Loucy (cell line): Measurements from ENCODE around the gene TK1.

Experiments
- H2AFZ ChIP-seq: fragments of 200-600 bp; sonication (generic); 2 replicates; pipeline ENCODE4 v1.6.0; 2016; ENCODE audit warnings: antibody characterized with exemption, mild to moderate bottlenecking, low read length, moderate library complexity
- H3F3A ChIP-seq: fragments of 200-600 bp; 2 replicates; pipeline ENCODE4 v1.6.0; 2016; ENCODE audit warnings: antibody characterized with exemption, low read depth, mild to moderate bottlenecking
- H3K27me3 ChIP-seq: fragments of 200-600 bp; sonication (generic); 2 replicates; pipeline ENCODE4 v1.6.1; 2014; ENCODE audit warnings: low read length, mild to moderate bottlenecking; ENCODE audit not compliant: insufficient read depth, poor library complexity, severe bottlenecking
- H3K36me3 ChIP-seq: fragments of 200-600 bp; sonication (generic); 2 replicates; pipeline ENCODE4 v1.6.1; 2016; ENCODE audit warnings: low read length; ENCODE audit not compliant: insufficient read depth
- H3K4me1 ChIP-seq: fragments of 200-600 bp; sonication (generic); 2 replicates; pipeline ENCODE4 v1.5.1; 2014; ENCODE audit warnings: low read length, mild to moderate bottlenecking; ENCODE audit not compliant: insufficient read depth, poor library complexity, severe bottlenecking
- H3K4me2 ChIP-seq: fragments of 200-600 bp; sonication (generic); 2 replicates; pipeline ENCODE4 v1.6.0; 2014; ENCODE audit warnings: antibody characterized with exemption, low read length, low read depth, mild to moderate bottlenecking; ENCODE audit not compliant: poor library complexity, severe bottlenecking
- H3K4me3 ChIP-seq: fragments of 200-600 bp; sonication (generic); 2 replicates; pipeline ENCODE4 v1.5.1; 2014; ENCODE audit warnings: low read length, mild to moderate bottlenecking, mixed read lengths; ENCODE audit not compliant: poor library complexity, severe bottlenecking
- H3K79me2 ChIP-seq: fragments of 200-600 bp; sonication (generic); 2 replicates; pipeline ENCODE4 v1.6.1; 2014; ENCODE audit warnings: low read length; ENCODE audit not compliant: insufficient read depth
- H3K9ac ChIP-seq: fragments of 200-600 bp; sonication (generic); 2 replicates; pipeline ENCODE4 v1.6.0; 2014; ENCODE audit warnings: mild to moderate bottlenecking, low read depth, low read length, moderate library complexity; ENCODE audit not compliant: poor library complexity, severe bottlenecking
- H3K9me2 ChIP-seq: fragments of 200-600 bp; sonication (generic); replicated peaks from 2 replicates; pipeline ENCODE4 v1.6.1; 2016; ENCODE audit warnings: low read depth, low read length, mixed read lengths
- H3K9me3 ChIP-seq: fragments of 200-600 bp; sonication (generic); 2 replicates; pipeline ENCODE4 v1.6.1; 2014; ENCODE audit warnings: mild to moderate bottlenecking, antibody characterized with exemption, low read length, low read depth; ENCODE audit not compliant: insufficient read depth
- H4K20me1 ChIP-seq: fragments of 200-600 bp; sonication (generic); 2 replicates; pipeline ENCODE4 v1.6.0; 2014; ENCODE audit warnings: antibody characterized with exemption, low read length, mild to moderate bottlenecking; ENCODE audit not compliant: insufficient read depth, poor library complexity, severe bottlenecking
- CTCF ChIP-seq: fragments of 200-600 bp; sonication (generic); conservative IDR thresholded peaks from 2 replicates; pipeline ENCODE4 v1.5.1; 2014; ENCODE audit warnings: mild to moderate bottlenecking, antibody characterized with exemption, low read length
- EZH2phosphoT487 ChIP-seq: fragments of 200-600 bp; IDR thresholded peaks from 2 replicates; pipeline ENCODE4 v1.6.1; 2018; ENCODE audit warnings: antibody characterized with exemption, mild to moderate bottlenecking, moderate library complexity, borderline replicate concordance

TK1 gene

DNA sequence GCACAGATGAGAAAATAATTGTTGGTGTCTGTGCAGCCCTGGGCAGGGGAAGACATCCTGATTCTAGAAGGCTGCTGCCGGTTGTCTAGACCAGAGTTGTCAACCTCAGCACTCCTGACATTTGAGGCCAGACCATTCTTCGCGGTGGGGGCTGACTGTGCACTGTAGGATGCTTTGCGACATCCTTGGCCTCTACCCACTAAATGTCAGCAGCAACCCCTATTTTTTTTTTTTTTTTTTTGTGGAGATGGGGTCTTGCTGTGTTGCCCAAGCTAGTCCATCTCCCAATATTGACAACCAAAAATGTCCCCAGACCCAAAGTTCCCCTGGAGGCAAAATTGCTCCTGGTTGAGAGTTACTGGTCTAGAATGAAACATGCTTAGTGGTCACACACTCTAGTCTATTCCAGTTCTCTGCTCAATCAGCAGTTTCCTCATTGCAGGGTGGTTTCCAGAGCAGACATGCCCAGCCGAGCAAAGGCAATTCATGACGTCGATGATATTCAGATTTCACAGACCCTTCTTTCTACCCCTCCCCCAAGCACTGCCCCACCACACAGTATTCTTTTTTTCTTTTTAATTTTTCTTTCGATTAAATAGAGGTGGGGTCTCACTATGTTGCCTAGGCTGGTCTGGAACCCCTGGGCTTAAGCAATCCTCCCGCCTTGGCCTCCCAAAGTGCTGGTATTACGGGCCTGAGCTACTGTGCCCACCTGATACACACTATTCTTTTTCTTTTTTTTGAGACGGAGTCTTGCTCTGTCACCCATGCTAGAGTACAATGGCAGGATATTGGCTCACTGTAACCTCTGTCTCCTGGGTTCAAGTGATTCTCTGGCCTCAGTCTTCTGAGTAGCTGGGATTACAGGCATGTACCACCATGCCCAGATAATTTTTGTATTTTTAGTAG lies 31.7 kb downstream of the TK1 start:
- H3K4me2 ChIP-seq: no peak overlapping the region
- H3K9me3 ChIP-seq: no peaks in the 10 kb centered on the region
- H3K4me3 ChIP-seq: no peak overlapping the region

GRCh38 chr17:78151514-78152008 lies 35.3 kb downstream of the TK1 start:
- no peak overlapping the region for H3K4me2 ChIP-seq
- H3K9me2 ChIP-seq: no peaks in the 10 kb centered on the region
- H3K79me2 ChIP-seq: no peaks in the 10 kb centered on the region
- no peaks in the 10 kb centered on the region for H3K9me3 ChIP-seq
- H3F3A ChIP-seq: no peaks in the 10 kb centered on the region
- no peaks in the 10 kb centered on the region for H4K20me1 ChIP-seq
- no peaks in the 10 kb centered on the region for H3K4me1 ChIP-seq
- H3K27me3 ChIP-seq: no peaks in the 10 kb centered on the region
- no peak overlapping the region for H2AFZ ChIP-seq
- H3K9ac ChIP-seq: no peak overlapping the region
- TF ChIP-seq CTCF: no peak
- TF ChIP-seq EZH2phosphoT487: no peak
- H3K4me3 ChIP-seq: no peak overlapping the region
- H3K36me3 ChIP-seq: no peaks in the 10 kb centered on the region

More for the DNA sequence above, 31.7 kb downstream of the TK1 start:
- no peak overlapping the region for H3K9ac ChIP-seq
- no peaks in the 10 kb centered on the region for H3K4me1 ChIP-seq
- H3K27me3 ChIP-seq: no peaks in the 10 kb centered on the region
- no peaks in the 10 kb centered on the region for H3K36me3 ChIP-seq
- H3K9me2 ChIP-seq: no peaks in the 10 kb centered on the region
- H3F3A ChIP-seq: no peaks in the 10 kb centered on the region
- TF ChIP-seq CTCF: no peak
- TF ChIP-seq EZH2phosphoT487: no peak
- H2AFZ ChIP-seq: no peak overlapping the region
- no peaks in the 10 kb centered on the region for H4K20me1 ChIP-seq
- no peaks in the 10 kb centered on the region for H3K79me2 ChIP-seq

DNA sequence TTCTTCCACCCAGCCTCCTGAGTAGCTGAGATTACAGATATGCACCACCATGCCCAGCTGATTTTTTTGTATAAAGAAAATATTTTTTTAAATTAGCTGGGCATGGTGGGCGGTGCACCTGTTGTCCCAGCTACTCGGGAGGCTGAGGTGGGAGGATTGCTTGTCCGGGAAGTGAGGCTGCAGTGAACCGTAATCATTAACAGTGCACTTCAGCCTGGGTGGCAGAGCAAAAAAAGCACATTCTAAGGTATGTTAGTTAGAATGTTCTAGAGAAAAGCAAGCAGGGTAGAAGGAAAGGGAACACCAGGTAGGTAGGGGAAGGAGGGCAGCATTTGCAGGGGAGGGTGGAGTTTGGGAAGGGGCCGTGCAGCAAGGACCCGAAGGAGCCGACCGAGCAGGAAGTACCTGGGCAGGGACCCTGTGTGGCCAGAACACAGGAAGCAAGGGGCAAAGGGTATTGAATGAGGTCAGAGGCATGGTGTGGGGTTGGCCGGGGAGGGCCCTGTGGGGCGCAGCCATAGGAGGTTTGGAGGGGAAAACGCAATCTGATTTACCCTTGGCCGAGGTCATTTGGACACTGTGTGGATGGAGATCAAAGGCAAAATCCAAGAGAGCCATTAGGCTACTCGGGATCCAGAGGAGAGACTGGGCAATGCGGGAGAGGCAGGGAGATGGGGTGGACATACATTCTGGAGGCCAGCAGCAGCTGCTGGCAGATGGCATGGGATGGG lies 38.4 kb downstream of the TK1 start:
- H3K27me3 ChIP-seq: no peaks in the 10 kb centered on the region
- no peaks in the 10 kb centered on the region for H3K79me2 ChIP-seq
- no peaks in the 10 kb centered on the region for H4K20me1 ChIP-seq
- H3K4me2 ChIP-seq: no peak overlapping the region
- H3F3A ChIP-seq: no peaks in the 10 kb centered on the region
- H3K9me2 ChIP-seq: no peaks in the 10 kb centered on the region
- TF ChIP-seq EZH2phosphoT487: no peak
- TF ChIP-seq CTCF: no peak
- no peaks in the 10 kb centered on the region for H3K4me1 ChIP-seq
- no peak overlapping the region for H3K4me3 ChIP-seq
- no peak overlapping the region for H2AFZ ChIP-seq
- no peaks in the 10 kb centered on the region for H3K36me3 ChIP-seq
- H3K9me3 ChIP-seq: no peaks in the 10 kb centered on the region
- H3K9ac ChIP-seq: no peak overlapping the region
